Measurements from ENCODE around the gene DCUN1D5.
"Not testable (repeated sequence)": the region's sequence is repeated elsewhere in the genome, so short reads cannot be mapped to it uniquely, and the experiment has no call there.

The DCUN1D5 gene

DNA sequence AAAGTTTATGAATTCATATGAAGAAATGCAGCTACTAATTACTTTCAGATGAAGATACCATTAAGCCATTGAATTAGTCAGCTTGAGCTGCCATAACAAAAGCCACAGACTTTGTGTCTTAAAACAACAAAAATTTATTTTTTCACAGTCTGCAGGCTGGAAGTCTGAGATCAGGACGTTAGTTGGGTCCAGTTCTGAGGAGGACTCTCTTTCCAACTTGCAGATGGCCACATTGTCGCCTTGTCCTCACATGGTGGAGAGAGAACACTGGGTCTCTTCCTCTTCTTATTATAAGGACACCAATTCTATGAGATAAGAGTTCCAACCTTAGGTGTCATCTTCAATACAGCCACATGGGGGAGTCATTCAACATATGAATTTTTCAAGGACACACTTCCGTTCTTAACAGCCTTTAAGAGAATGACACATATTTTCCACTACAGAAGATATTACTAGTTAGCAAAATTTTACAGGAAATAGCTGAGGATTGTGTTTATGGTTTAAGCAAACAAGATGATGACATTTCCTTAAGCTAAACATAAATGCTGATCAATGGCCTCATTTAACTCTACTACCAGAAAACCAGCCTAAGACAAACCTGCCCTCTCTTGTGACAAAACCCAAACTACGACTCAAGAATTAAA, 56.0 kb downstream of the DCUN1D5 start:
- Histone ChIP-seq H3K9ac (ENCODE audit: low read depth in 1 of 2, low read length in 2 of 2) (no peak overlapping the region), H3K27me3 (ENCODE audit: control insufficient read depth in 2 of 2, insufficient read depth in 2 of 2, low read length in 2 of 2) (no peaks in the 10 kb centered on the region), H3K4me1 (ENCODE audit: control insufficient read depth in 2 of 2, insufficient read depth in 2 of 2, low read length in 2 of 2) (no peaks in the 10 kb centered on the region), H3K4me3 (ENCODE audit: low read length in 2 of 2) (no peak overlapping the region), H3K27ac (ENCODE audit: low read depth in 2 of 2, low read length in 2 of 2) (no peak overlapping the region), H3K9me3 (ENCODE audit: control insufficient read depth in 2 of 2, low read length in 2 of 2) (no peaks in the 10 kb centered on the region), H3K36me3 (ENCODE audit: control insufficient read depth in 2 of 2, insufficient read depth in 2 of 2, low read length in 2 of 2) (no peaks in the 10 kb centered on the region)

DNA sequence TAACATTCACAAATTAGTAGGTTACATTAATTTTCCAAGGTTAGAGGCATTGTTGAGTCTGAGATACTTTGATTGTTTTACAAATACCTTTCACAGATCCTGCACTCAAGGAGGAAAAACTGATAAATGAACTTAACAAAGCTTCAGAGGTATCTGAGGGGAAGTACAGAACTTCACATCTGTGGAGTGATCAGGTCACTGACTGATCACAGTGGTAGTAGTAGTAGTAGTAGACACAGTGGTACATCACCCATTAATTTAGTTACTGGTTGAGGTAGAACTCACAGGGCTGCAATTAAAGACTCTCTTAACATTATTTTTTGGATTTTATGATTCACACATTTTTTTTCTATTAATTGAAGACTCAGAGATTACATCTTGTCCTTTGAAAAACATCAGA, 56.7 kb downstream of the DCUN1D5 start:
- H3K4me1 ChIP-seq (ENCODE audit: control insufficient read depth in 2 of 2, insufficient read depth in 2 of 2, low read length in 2 of 2) = no peaks in the 10 kb centered on the region
- H3K27me3 ChIP-seq (ENCODE audit: control insufficient read depth in 2 of 2, insufficient read depth in 2 of 2, low read length in 2 of 2) = no peaks in the 10 kb centered on the region
- H3K27ac ChIP-seq (ENCODE audit: low read depth in 2 of 2, low read length in 2 of 2) = no peak overlapping the region
- no peak overlapping the region for H3K9ac ChIP-seq (ENCODE audit: low read depth in 1 of 2, low read length in 2 of 2)
- H3K4me3 ChIP-seq (ENCODE audit: low read length in 2 of 2) = no peak overlapping the region
- H3K36me3 ChIP-seq (ENCODE audit: control insufficient read depth in 2 of 2, insufficient read depth in 2 of 2, low read length in 2 of 2) = no peaks in the 10 kb centered on the region
- H3K9me3 ChIP-seq (ENCODE audit: control insufficient read depth in 2 of 2, low read length in 2 of 2) = no peaks in the 10 kb centered on the region

GRCh38 chr11:103031834-103032233, 60.1 kb downstream of the DCUN1D5 start:
- no peak overlapping the region for H3K27ac ChIP-seq (ENCODE audit: low read depth in 2 of 2, low read length in 2 of 2)
- H3K4me1 ChIP-seq (ENCODE audit: control insufficient read depth in 2 of 2, insufficient read depth in 2 of 2, low read length in 2 of 2) = no peaks in the 10 kb centered on the region
- no peak overlapping the region for H3K4me3 ChIP-seq (ENCODE audit: low read length in 2 of 2)
- no peaks in the 10 kb centered on the region for H3K36me3 ChIP-seq (ENCODE audit: control insufficient read depth in 2 of 2, insufficient read depth in 2 of 2, low read length in 2 of 2)
- no peak overlapping the region for H3K9ac ChIP-seq (ENCODE audit: low read depth in 1 of 2, low read length in 2 of 2)
- no peaks in the 10 kb centered on the region for H3K9me3 ChIP-seq (ENCODE audit: control insufficient read depth in 2 of 2, low read length in 2 of 2)
- no peaks in the 10 kb centered on the region for H3K27me3 ChIP-seq (ENCODE audit: control insufficient read depth in 2 of 2, insufficient read depth in 2 of 2, low read length in 2 of 2)

GRCh38 chr11:103029401-103029800, 62.6 kb downstream of the DCUN1D5 start:
- Histone ChIP-seq H3K27ac (ENCODE audit: low read depth in 2 of 2, low read length in 2 of 2) (no peak overlapping the region), H3K36me3 (ENCODE audit: control insufficient read depth in 2 of 2, insufficient read depth in 2 of 2, low read length in 2 of 2) (no peaks in the 10 kb centered on the region), H3K9me3 (ENCODE audit: control insufficient read depth in 2 of 2, low read length in 2 of 2) (no peaks in the 10 kb centered on the region), H3K9ac (ENCODE audit: low read depth in 1 of 2, low read length in 2 of 2) (no peak overlapping the region), H3K4me3 (ENCODE audit: low read length in 2 of 2) (no peak overlapping the region), H3K27me3 (ENCODE audit: control insufficient read depth in 2 of 2, insufficient read depth in 2 of 2, low read length in 2 of 2) (no peaks in the 10 kb centered on the region), H3K4me1 (ENCODE audit: control insufficient read depth in 2 of 2, insufficient read depth in 2 of 2, low read length in 2 of 2) (no peaks in the 10 kb centered on the region)

DNA sequence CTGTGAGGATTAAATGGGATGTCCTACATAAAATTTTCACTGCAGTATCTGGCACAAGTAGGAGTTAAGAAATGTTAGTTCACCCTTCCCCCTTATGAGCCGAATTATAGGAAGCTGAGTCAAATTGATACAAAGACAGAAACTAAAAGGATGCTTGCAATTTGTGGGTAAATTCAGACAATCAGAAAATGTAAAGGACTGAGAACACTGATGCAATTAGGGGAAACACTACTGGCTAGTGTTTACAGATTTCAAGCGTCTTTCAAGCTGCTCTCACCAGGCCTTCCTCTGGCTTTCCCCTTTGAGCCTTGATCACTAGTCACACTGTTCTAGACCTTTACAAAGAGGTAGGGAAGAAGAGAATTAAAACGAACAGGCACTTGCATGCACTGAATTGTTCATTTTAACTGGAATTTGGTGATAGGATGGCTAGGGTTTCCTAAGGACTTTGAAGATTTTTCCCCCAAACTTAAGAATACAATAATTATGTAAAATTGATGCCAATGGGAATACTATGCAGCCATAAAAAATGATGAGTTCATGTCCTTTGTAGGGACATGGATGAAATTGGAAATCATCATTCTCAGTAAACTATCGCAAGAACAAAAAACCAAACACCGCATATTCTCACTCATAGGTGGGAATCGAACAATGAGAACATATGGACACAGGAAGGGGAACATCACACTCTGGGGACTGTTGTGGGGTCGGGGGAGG, 63.5 kb downstream of the DCUN1D5 start:
- H3K27ac ChIP-seq (ENCODE audit: low read depth in 2 of 2, low read length in 2 of 2); H3K4me3 ChIP-seq (ENCODE audit: low read length in 2 of 2); H3K4me1 ChIP-seq (ENCODE audit: control insufficient read depth in 2 of 2, insufficient read depth in 2 of 2, low read length in 2 of 2); H3K9ac ChIP-seq (ENCODE audit: low read depth in 1 of 2, low read length in 2 of 2); H3K36me3 ChIP-seq (ENCODE audit: control insufficient read depth in 2 of 2, insufficient read depth in 2 of 2, low read length in 2 of 2); H3K9me3 ChIP-seq (ENCODE audit: control insufficient read depth in 2 of 2, low read length in 2 of 2); H3K27me3 ChIP-seq (ENCODE audit: control insufficient read depth in 2 of 2, insufficient read depth in 2 of 2, low read length in 2 of 2): not testable (repeated sequence)

- Histone ChIP-seq H3K27me3 (ENCODE audit: control insufficient read depth in 2 of 2, insufficient read depth in 2 of 2, low read length in 2 of 2) (no peaks in the 10 kb centered on the region), H3K4me3 (ENCODE audit: low read length in 2 of 2) (no peak overlapping the region), H3K9me3 (ENCODE audit: control insufficient read depth in 2 of 2, low read length in 2 of 2) (no peaks in the 10 kb centered on the region), H3K27ac (ENCODE audit: low read depth in 2 of 2, low read length in 2 of 2) (no peak overlapping the region), H3K4me1 (ENCODE audit: control insufficient read depth in 2 of 2, insufficient read depth in 2 of 2, low read length in 2 of 2) (no peaks in the 10 kb centered on the region), H3K9ac (ENCODE audit: low read depth in 1 of 2, low read length in 2 of 2) (no peak overlapping the region), H3K36me3 (ENCODE audit: control insufficient read depth in 2 of 2, insufficient read depth in 2 of 2, low read length in 2 of 2) (no peaks in the 10 kb centered on the region)
These were observed 67.9 kb downstream of the DCUN1D5 start for GRCh38 chr11:103024086-103024485.

DNA sequence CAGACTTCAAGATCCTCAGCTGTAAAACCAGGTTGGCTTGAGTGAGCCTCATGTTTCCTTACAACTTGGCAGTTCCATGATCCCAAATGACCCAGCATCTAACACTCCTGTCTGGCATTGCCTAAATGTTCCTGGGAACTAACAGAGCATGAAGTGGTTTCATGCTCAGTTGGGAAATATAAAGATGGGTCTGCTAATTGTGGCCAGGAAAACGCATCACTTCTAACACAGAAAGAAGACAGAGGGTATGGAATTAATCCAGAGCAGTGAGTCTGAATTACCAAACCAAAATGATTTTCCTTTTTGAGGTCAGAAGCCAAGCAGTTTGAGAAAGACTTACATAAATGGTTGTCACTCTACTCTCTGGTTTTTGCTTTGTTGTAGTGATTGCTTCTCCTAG, 75.9 kb downstream of the DCUN1D5 start:
- Histone ChIP-seq H3K27ac (ENCODE audit: low read depth in 2 of 2, low read length in 2 of 2) (no peak overlapping the region), H3K36me3 (ENCODE audit: control insufficient read depth in 2 of 2, insufficient read depth in 2 of 2, low read length in 2 of 2) (no peaks in the 10 kb centered on the region), H3K4me3 (ENCODE audit: low read length in 2 of 2) (no peak overlapping the region), H3K27me3 (ENCODE audit: control insufficient read depth in 2 of 2, insufficient read depth in 2 of 2, low read length in 2 of 2) (no peaks in the 10 kb centered on the region), H3K9ac (ENCODE audit: low read depth in 1 of 2, low read length in 2 of 2) (no peak overlapping the region), H3K9me3 (ENCODE audit: control insufficient read depth in 2 of 2, low read length in 2 of 2) (no peaks in the 10 kb centered on the region), H3K4me1 (ENCODE audit: control insufficient read depth in 2 of 2, insufficient read depth in 2 of 2, low read length in 2 of 2) (no peaks in the 10 kb centered on the region)

GRCh38 chr11:103013421-103013820, 78.5 kb downstream of the DCUN1D5 start:
- no peaks in the 10 kb centered on the region for H3K9me3 ChIP-seq (ENCODE audit: control insufficient read depth in 2 of 2, low read length in 2 of 2)
- no peaks in the 10 kb centered on the region for H3K27me3 ChIP-seq (ENCODE audit: control insufficient read depth in 2 of 2, insufficient read depth in 2 of 2, low read length in 2 of 2)
- no peaks in the 10 kb centered on the region for H3K36me3 ChIP-seq (ENCODE audit: control insufficient read depth in 2 of 2, insufficient read depth in 2 of 2, low read length in 2 of 2)
- no peak overlapping the region for H3K4me3 ChIP-seq (ENCODE audit: low read length in 2 of 2)
- no peaks in the 10 kb centered on the region for H3K4me1 ChIP-seq (ENCODE audit: control insufficient read depth in 2 of 2, insufficient read depth in 2 of 2, low read length in 2 of 2)
- H3K9ac ChIP-seq (ENCODE audit: low read depth in 1 of 2, low read length in 2 of 2) = no peak overlapping the region
- H3K27ac ChIP-seq (ENCODE audit: low read depth in 2 of 2, low read length in 2 of 2) = no peak overlapping the region

Data from mucosa of rectum (tissue), 2 donors.